GM18517 (cell line): ENCODE results near the gene NTN3.

ENCODE experiments used
- ATAC-seq: cut with Tn5 transposase; IDR thresholded peaks from one replicate; pipeline ENCODE4 v1.9.1; 2021; ENCODE audit warnings: mild to moderate bottlenecking, moderate library complexity; ENCODE audit not compliant: unreplicated experiment

NTN3 gene

GRCh38 chr16:2465653-2466415, 5.3 kb upstream of the NTN3 start:
- no peak for ATAC-seq

GRCh38 chr16:2466667-2467527, 4.2 kb upstream of the NTN3 start:
- no peak for ATAC-seq

GRCh38 chr16:2467528-2468232, 3.4 kb upstream of the NTN3 start:
- no peak for ATAC-seq

GRCh38 chr16:2468233-2468724, 2.8 kb upstream of the NTN3 start:
- ATAC-seq = no peak

- no peak for ATAC-seq
Measured at GRCh38 chr16:2468725-2469398, 2.2 kb upstream of the NTN3 start.

GRCh38 chr16:2469399-2470233, 1.5 kb upstream of the NTN3 start:
- no peak for ATAC-seq

GRCh38 chr16:2470234-2470601, 879 bp upstream of the NTN3 start:
- ATAC-seq = no peak

- ATAC-seq = no peak
Measured at GRCh38 chr16:2470603-2471015, 488 bp upstream of the NTN3 start.

GRCh38 chr16:2471653-2472487, 773 bp downstream of the NTN3 start:
- no peak for ATAC-seq

- ATAC-seq = no peak
Measured at GRCh38 chr16:2472488-2472864, 1.4 kb downstream of the NTN3 start.

GRCh38 chr16:2472885-2473445, 1.9 kb downstream of the NTN3 start:
- no peak for ATAC-seq

GRCh38 chr16:2473446-2473926, 2.4 kb downstream of the NTN3 start:
- no peak for ATAC-seq

- peak; percentile 29 for ATAC-seq
Measured at GRCh38 chr16:2473999-2474876, 3.1 kb downstream of the NTN3 start.

GRCh38 chr16:2474877-2475412, 3.8 kb downstream of the NTN3 start, which contains the start of gene TBC1D24:
Gene TBC1D24, plus strand, starts transcription at chr16:2475127. Its CDS starts 21,022 bp downstream, at chr16:2496149.
- peak; percentile 43 for ATAC-seq

GRCh38 chr16:2475413-2476344, 4.6 kb downstream of the NTN3 start:
- no peak for ATAC-seq

- ATAC-seq = no peak
Measured at GRCh38 chr16:2476345-2476720, 5.2 kb downstream of the NTN3 start.
